Epithelial cell of esophagus (primary cell): ENCODE data around the gene MTFR1L.

Experiments
- DNase-seq: peaks from one replicate; pipeline ENCODE4 v3.0.0; 2010; ENCODE audit warnings: low read depth
- H3K4me3 ChIP-seq: 2 replicates; pipeline ENCODE4 v1.5.1; 2011; ENCODE audit warnings: mild to moderate bottlenecking, low read length, control low read depth
- TF ChIP-seq, protein P1 (sequence below): IDR thresholded peaks from 2 replicates; pipeline ENCODE4 v1.5.1; 2011; ENCODE audit warnings: low read depth, mild to moderate bottlenecking, low read length, control low read depth, inconsistent platforms; ENCODE audit not compliant: insufficient read depth; ENCODE audit errors: missing control alignments

Gene MTFR1L

DNA sequence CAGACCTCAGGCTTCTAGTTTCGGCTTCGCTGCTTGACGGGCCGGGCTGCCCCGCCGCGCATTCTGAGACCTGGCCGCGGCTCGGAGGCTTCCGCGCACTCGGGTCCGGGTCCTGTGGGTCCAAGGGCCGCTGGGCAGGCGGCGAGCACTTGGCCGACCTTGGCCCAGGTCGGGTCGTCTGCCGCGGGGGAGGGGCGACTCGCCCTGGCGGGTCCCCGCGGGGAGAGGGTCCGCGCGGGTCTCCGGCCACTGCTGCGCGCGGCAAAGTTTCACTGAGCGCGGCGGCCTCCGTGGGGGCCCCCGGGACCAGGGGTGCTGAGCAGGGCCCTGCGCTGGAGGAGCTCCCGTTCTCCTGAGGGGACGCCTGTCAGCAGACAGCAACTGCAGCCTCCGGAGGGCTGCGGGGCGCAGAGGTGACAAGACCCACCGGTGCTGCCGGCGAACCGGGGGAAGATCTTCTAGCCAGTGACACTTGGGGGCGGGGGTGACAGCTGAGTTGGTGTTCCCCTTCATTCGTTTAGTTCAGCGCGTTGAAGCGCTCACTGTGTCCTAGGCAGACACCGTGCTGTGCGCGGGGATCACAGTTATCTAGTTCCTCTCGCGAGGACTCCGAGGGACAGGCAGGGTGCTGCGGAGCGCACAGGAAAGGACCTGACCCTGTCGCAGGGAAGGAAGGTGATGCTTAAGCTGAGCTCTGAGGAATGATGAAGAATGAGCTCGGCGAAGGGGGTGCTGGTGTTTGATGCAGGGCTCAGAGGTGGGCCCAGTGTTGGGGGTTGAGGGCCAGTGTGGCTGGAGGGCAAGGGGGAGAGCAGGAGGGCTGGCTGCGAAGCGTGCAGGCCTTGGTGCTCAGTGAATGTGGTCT is 725 bp downstream of the MTFR1L start:
- DNase-seq = peak; percentile 81
- TF ChIP-seq, protein P1, sequence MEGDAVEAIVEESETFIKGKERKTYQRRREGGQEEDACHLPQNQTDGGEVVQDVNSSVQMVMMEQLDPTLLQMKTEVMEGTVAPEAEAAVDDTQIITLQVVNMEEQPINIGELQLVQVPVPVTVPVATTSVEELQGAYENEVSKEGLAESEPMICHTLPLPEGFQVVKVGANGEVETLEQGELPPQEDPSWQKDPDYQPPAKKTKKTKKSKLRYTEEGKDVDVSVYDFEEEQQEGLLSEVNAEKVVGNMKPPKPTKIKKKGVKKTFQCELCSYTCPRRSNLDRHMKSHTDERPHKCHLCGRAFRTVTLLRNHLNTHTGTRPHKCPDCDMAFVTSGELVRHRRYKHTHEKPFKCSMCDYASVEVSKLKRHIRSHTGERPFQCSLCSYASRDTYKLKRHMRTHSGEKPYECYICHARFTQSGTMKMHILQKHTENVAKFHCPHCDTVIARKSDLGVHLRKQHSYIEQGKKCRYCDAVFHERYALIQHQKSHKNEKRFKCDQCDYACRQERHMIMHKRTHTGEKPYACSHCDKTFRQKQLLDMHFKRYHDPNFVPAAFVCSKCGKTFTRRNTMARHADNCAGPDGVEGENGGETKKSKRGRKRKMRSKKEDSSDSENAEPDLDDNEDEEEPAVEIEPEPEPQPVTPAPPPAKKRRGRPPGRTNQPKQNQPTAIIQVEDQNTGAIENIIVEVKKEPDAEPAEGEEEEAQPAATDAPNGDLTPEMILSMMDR = no peak
- H3K4me3 ChIP-seq = peak overlapping the region; percentile 84

DNA sequence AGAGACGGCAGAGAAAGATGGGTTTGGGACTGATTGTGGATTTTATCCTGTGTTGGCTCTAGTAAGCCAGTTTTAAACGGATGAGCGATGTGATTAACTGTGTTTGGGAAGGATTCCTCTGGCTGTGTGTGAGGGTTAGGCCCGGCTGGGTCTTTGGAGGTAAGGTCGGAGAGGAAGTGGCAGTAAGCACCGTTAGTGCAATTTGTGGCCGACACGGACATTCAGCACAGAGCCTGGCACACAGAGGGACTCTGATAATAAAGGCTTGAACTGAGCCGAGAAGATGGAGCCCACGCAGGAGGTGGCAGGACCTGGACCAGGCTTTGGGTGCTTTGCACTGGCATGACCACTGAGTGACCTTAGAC is 1.3 kb downstream of the MTFR1L start:
- no peak for DNase-seq
- TF ChIP-seq, protein P1 = no peak
- H3K4me3 ChIP-seq = peak overlapping the region; percentile 84

DNA sequence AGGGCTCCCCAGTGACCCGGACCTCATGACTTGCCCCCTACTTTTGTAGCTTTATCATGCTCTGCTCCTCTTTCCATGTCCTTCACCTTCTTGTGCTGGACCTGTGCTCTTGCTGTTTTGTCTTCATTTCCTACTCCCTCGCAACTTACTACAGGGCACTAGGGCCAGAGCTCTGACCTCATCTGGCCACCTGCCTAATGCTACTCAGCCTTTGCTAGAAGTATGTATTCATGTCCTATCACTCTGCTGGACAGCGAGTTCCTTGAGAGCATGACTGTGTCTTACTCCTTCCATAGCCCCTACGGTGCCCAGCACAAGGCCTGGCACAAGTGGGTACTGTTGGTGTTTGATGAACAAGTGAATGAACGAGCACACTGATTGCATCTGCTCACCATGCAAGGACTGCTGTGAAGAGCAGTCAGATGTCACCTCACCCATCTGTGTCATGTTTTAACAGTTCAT is 1.9 kb downstream of the MTFR1L start:
- DNase-seq = no peak
- TF ChIP-seq, protein P1 = no peak
- H3K4me3 ChIP-seq = peak overlapping the region; percentile 84

DNA sequence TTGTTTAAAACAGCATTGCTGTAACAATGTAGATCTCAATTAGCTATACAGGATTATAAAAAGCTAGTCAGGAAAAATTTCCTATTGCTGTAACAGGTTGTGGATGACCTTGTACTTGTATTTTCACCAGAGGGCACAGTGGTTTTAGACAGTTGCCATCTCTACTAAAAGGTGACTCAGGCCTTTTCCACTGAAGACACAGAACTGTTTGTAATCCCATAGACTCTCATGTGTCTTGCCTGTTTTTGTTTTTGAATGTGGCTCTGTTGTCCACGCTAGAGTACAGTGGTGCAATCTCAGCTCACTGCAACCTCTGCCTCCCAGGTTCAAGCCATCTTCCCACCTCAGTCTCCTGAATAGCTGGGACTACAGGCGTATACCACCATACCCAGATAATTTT is 5.9 kb downstream of the MTFR1L start:
- no peak overlapping the region for H3K4me3 ChIP-seq
- no peak for DNase-seq
- TF ChIP-seq, protein P1 = no peak

DNA sequence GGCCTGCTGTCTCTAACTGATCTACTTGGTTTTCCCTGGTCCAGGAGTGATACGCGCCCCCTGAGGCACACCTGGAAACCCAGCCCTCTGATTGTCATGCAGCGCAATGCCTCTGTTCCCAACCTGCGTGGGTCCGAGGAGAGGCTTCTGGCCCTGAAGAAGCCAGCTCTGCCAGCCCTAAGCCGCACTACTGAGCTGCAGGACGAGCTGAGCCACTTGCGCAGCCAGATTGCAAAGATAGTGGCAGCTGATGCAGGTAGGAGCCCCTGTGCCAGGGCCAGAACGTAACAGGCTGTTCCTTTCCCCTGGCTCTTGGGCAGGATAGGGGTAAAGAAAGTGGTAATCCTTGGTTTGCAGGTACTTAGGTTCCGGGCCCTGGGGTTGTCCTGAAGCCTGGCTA is 6.8 kb downstream of the MTFR1L start:
- H3K4me3 ChIP-seq = no peak overlapping the region
- DNase-seq = no peak

DNA sequence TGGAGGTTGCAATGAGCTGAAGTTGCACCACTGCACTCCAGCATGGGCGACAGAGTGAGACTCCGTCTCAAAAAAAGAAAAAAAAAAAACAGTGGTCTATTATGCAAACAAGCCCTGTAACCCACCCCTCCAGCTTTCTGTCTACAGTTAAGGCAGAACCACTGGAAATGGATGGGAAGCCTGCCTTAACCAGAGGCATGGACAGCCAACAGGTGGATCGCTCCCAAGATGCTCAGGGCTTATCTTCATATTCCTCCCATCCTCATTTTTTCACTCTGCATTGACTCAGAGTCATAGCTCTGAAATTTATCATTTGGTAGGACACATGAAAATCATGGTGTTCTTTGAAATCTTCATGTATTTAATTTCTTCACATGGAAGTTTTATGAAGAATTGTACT is 8.7 kb downstream of the MTFR1L start:
- H3K4me3 ChIP-seq = no peak overlapping the region
- no peak for DNase-seq
- TF ChIP-seq, protein P1 = no peak

More for the DNA sequence above, 6.8 kb downstream of the MTFR1L start:
- TF ChIP-seq, protein P1 = no peak

DNA sequence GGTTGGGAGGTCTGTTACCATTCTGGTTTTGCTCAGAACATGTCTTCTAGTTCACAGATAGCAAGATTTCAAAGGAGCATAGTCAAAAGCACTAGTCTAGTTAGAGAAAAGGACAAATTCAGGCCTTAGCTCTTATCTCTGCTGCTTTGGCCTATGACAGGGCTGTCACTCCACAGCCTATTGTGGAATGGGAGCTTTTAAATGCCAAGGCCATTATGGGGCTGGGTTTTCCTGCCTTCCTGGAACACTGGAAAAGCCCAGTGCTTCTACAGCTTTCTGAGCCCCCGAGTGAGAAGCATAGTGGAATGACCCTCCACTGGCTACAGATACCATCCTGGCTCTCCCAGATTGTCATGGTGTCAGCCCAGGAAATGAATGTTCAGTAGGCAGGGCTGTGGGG is 9.3 kb downstream of the MTFR1L start:
- no peak overlapping the region for H3K4me3 ChIP-seq
- TF ChIP-seq, protein P1 = no peak
- DNase-seq = no peak
